HEK293T (cell line): ENCODE data around the gene ENG.
A peak's percentile ranks its signal among the peaks of the same experiment; 100 is the strongest.

Source experiments
- CTCF ChIA-PET: fragments of 350-600 bp; formaldehyde crosslinking; extraction: SDS; loops from one replicate; lab custom pipeline; 2021; ENCODE audit warnings: antibody characterized with exemption, inconsistent platforms; lab: Yijun Ruan, JAX
- POLR2A ChIA-PET: fragments of 350-600 bp; formaldehyde crosslinking; extraction: SDS; loops from one replicate; lab custom pipeline; 2020; ENCODE audit warnings: antibody characterized with exemption, inconsistent platforms; lab: Yijun Ruan, JAX
- DNase-seq: peaks from one replicate; pipeline ENCODE4 v3.0.0; 2012; ENCODE audit warnings: mixed read lengths; ENCODE audit errors: extremely low spot score
- ARNT ChIP-seq: fragments of 450-650 bp; IDR thresholded peaks from 2 replicates; pipeline ENCODE4 v1.6.1; 2017; ENCODE audit warnings: mild to moderate bottlenecking
- BHLHE40 ChIP-seq: fragments of 450-650 bp; IDR thresholded peaks from 2 replicates; pipeline ENCODE4 v1.6.1; 2016; ENCODE audit warnings: mild to moderate bottlenecking, moderate library complexity, borderline replicate concordance
- CTBP1 ChIP-seq: fragments of 450-650 bp; IDR thresholded peaks from 2 replicates; pipeline ENCODE4 v1.6.1; 2016; ENCODE audit warnings: borderline replicate concordance
- ELF4 ChIP-seq: fragments of 450-650 bp; IDR thresholded peaks from 2 replicates; pipeline ENCODE4 v1.6.1; 2017; ENCODE audit warnings: antibody characterized with exemption
- FOXA1 ChIP-seq: fragments of 450-650 bp; IDR thresholded peaks from 2 replicates; pipeline ENCODE4 v1.6.1; 2016; ENCODE audit warnings: mild to moderate bottlenecking
- FOXK2 ChIP-seq: fragments of 450-650 bp; IDR thresholded peaks from 2 replicates; pipeline ENCODE4 v1.6.1; 2016; ENCODE audit warnings: mild to moderate bottlenecking
- FOXM1 ChIP-seq: fragments of 450-650 bp; IDR thresholded peaks from 2 replicates; pipeline ENCODE4 v1.6.1; 2017; ENCODE audit warnings: mild to moderate bottlenecking, borderline replicate concordance
- HDGF ChIP-seq: fragments of 450-650 bp; IDR thresholded peaks from 2 replicates; pipeline ENCODE4 v1.6.1; 2017; ENCODE audit warnings: antibody characterized with exemption, borderline replicate concordance
- L3MBTL2 ChIP-seq: fragments of 450-650 bp; conservative IDR thresholded peaks from 2 replicates; pipeline ENCODE4 v1.6.1; 2016; ENCODE audit warnings: mild to moderate bottlenecking
- LEF1 ChIP-seq: fragments of 450-650 bp; IDR thresholded peaks from 2 replicates; pipeline ENCODE4 v1.6.1; 2017; ENCODE audit warnings: mild to moderate bottlenecking, borderline replicate concordance
- NFRKB ChIP-seq: fragments of 450-650 bp; IDR thresholded peaks from 2 replicates; pipeline ENCODE4 v1.6.1; 2016; ENCODE audit warnings: mild to moderate bottlenecking, moderate library complexity
- SP1 ChIP-seq: fragments of 450-650 bp; IDR thresholded peaks from 2 replicates; pipeline ENCODE4 v1.6.1; 2017
- SUZ12 ChIP-seq: fragments of 450-650 bp; IDR thresholded peaks from 2 replicates; pipeline ENCODE4 v1.6.1; 2016; ENCODE audit warnings: mild to moderate bottlenecking
- TARDBP ChIP-seq: fragments of 450-650 bp; IDR thresholded peaks from 2 replicates; pipeline ENCODE4 v1.6.1; 2016
- ZNF384 ChIP-seq: fragments of 450-650 bp; IDR thresholded peaks from 2 replicates; pipeline ENCODE4 v1.6.1; 2016
- TF ChIP-seq, protein P1 (sequence below): fragments of 450-650 bp; IDR thresholded peaks from 2 replicates; pipeline ENCODE4 v1.6.1; 2016

ENG gene

DNA sequence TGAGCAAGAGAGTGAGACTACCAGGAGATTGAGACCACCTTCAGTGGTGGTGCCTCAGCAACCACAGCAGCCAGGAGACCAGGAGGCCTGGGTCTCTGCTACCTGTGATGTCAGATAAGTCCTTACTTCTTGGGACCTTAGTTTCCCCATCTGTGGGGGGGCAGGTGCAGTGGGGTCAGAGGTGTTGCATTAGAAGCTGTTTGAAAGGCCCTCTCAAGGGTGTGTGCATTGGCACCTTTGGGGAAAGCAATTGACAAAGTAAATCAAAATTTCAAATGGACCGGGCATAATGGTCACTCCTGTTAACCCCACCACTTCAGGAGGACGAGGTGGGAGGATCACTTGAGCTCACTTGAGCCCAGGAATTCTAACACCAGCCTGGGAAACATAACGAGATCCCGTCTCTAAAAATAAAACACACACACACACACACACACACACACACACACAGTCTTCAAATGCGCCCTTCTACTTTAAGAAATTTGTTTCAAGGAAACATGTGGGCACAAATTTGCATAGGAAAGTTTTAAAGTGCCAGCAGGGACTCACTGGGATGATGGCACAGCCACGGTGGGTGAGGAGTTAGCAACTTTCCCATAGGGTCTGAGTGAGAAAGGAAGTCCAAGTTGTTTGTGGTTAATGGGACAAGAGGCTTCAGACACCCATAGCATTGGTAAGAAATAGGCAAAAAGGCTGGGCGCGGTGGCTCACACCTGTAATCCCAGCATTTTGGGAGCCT, 24.4 kb upstream of the ENG start:
- ChIA-PET CTCF (interaction anchor here (1.1 to 1.2 kb wide), 2 partner anchors 9 to 14 kb away, joined by 3 to 5 read pairs; no protein-coding TSS in a partner anchor), POLR2A (interaction anchor here (0.9 to 1.4 kb wide), 2 partner anchors 19 to 20 kb away, joined by 4 read pairs; no protein-coding TSS in a partner anchor)
- no peak for DNase-seq
- no peak for TF ChIP-seq SUZ12
- TF ChIP-seq ELF4, result no peak
- TF ChIP-seq, protein P1, sequence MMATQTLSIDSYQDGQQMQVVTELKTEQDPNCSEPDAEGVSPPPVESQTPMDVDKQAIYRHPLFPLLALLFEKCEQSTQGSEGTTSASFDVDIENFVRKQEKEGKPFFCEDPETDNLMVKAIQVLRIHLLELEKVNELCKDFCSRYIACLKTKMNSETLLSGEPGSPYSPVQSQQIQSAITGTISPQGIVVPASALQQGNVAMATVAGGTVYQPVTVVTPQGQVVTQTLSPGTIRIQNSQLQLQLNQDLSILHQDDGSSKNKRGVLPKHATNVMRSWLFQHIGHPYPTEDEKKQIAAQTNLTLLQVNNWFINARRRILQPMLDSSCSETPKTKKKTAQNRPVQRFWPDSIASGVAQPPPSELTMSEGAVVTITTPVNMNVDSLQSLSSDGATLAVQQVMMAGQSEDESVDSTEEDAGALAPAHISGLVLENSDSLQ, result no peak
- no peak for TF ChIP-seq ARNT
- no peak for TF ChIP-seq LEF1
- TF ChIP-seq SP1, result no peak
- no peak for TF ChIP-seq ZNF384

DNA sequence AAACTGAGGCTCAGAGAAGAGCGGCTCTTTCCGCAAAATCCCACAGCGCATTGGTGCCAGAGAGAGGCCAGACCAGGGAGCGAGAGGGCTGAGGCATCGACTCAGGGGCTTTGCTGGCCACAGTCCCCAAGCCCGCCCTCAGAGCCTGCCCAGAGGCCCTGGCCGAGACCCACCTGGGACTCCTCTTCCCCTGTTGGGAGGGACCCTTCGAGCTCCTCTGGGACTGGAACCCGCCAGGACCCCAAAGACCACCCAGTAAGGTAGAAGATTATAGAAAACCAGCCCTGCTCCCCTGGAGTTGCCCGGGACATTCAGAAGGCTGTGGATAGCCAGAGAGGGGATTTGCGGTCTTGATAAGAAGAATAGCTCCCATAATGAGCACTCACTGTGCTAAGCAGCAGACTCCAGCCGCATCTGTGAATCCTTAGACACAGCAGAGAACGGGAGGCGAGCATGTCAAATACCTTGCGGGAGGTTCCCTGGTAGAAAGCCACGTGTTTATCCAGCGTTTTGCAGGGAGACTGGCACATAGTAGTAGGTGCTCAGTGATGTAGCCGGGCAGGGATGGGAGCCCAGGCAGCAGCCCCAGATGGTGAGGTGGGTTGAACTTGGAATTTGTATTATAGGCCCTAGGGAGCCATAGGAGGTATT, 23.7 kb upstream of the ENG start:
- POLR2A ChIA-PET, result interaction anchor here (0.9 to 1.7 kb wide), 3 partner anchors 19 to 39 kb away, joined by 4 to 6 read pairs (median 4); partner anchors contain the start of gene ST6GALNAC4
- no peak for DNase-seq
- CTCF ChIA-PET, result interaction anchor here (1.1 to 1.2 kb wide), 2 partner anchors 8 to 15 kb away, joined by 3 to 5 read pairs; no protein-coding TSS in a partner anchor
- TF ChIP-seq NFRKB, result no peak
- TF ChIP-seq ELF4, result no peak

DNA sequence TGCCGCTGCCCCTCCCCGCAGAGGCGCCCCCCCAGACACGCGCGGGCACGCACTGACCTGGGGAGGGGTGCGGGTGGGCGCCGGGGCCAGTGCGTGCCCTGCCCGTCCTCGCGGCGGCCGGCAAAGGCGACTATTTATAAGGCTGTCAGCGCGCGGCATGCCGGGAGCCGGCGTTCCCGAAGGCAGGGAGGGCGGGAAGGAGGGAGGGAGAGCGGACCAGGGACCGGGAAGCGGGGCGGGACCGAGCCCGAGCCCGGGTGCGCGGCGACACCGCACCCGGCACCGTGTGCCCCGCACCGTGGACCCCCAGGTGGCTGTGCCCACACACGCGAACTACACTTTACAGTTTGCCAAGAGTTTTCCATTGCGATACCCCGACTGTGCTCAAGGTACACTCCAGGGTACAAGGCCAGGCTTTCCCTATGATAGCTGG, 23.1 kb upstream of the ENG start, which contains the start of gene AK1:
Gene AK1, minus strand, starts transcription at position 110 of the 433 bp plus-strand sequence. CDS start 3,058 bp downstream, outside the sequence.
- ChIA-PET CTCF (interaction anchor here (1.1 to 1.2 kb wide), 2 partner anchors 8 to 16 kb away, joined by 3 to 5 read pairs; no protein-coding TSS in a partner anchor), POLR2A (interaction anchor here (0.9 to 1.7 kb wide), 2 partner anchors 20 to 39 kb away, joined by 4 to 6 read pairs; partner anchors contain the start of gene ST6GALNAC4)
- DNase-seq, result peak; percentile 74
- TF ChIP-seq, protein P1, result no peak
- TF ChIP-seq FOXA1, result no peak
- no peak for TF ChIP-seq BHLHE40
- TF ChIP-seq ZNF384, result no peak
- TF ChIP-seq LEF1, result no peak
- no peak for TF ChIP-seq SUZ12
- no peak; the same call in 1 of the 2 replicates for TF ChIP-seq L3MBTL2
- TF ChIP-seq ELF4, result no peak
- no peak for TF ChIP-seq FOXK2
- no peak for TF ChIP-seq HDGF
- TF ChIP-seq CTBP1, result no peak
- TF ChIP-seq SP1, result no peak
- TF ChIP-seq FOXM1, result no peak
- no peak for TF ChIP-seq TARDBP
- no peak for TF ChIP-seq NFRKB
- TF ChIP-seq ARNT, result no peak

DNA sequence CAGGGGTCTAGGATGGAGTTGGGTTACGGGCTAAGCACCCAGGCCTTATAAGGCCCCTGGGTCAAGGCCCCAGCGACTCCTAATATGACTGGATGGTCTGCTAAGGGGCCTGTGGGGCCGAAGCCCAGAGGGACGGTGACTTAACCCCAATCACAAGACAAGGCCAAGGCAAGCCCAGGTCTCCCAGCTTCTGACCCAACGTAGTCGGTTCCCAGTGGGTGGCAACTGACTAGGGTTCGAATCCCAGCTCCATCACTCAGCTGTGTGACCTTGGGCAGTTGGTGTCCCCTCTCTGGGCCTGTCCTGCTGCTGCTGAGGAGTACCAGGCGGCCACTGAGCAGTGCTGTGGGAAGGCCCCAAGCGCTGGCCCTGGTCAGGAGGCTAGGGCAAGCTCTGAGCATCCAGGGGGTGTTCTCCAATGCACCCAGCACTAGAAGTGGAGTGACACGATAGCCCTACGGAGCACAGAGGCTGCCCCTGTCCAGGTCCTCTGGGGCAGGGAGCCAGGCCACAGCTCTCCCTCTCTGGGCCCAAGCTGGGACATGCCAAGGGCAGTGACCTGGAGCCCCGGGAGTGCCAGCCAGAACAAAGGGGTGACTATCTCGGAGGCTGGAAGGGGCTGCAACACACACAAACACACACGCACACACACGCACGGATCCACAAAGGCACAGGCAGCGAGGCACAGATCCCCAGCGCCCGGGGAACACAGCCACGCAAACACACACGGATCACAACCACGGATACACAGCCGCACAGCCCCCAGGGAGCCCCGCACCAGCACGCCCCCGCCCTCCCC, 22.5 kb upstream of the ENG start:
- ChIA-PET POLR2A (interaction anchor here (1.1 to 1.7 kb wide), 2 partner anchors 20 to 40 kb away, joined by 3 to 6 read pairs; partner anchors contain the start of gene ST6GALNAC4), CTCF (no interaction called here)
- DNase-seq, result no peak
- no peak for TF ChIP-seq ARNT
- TF ChIP-seq, protein P1, result no peak
- TF ChIP-seq FOXM1, result no peak
- TF ChIP-seq FOXK2, result no peak
- no peak for TF ChIP-seq ELF4
- TF ChIP-seq SP1, result no peak
- no peak for TF ChIP-seq ZNF384
- TF ChIP-seq LEF1, result no peak
- TF ChIP-seq TARDBP, result no peak

DNA sequence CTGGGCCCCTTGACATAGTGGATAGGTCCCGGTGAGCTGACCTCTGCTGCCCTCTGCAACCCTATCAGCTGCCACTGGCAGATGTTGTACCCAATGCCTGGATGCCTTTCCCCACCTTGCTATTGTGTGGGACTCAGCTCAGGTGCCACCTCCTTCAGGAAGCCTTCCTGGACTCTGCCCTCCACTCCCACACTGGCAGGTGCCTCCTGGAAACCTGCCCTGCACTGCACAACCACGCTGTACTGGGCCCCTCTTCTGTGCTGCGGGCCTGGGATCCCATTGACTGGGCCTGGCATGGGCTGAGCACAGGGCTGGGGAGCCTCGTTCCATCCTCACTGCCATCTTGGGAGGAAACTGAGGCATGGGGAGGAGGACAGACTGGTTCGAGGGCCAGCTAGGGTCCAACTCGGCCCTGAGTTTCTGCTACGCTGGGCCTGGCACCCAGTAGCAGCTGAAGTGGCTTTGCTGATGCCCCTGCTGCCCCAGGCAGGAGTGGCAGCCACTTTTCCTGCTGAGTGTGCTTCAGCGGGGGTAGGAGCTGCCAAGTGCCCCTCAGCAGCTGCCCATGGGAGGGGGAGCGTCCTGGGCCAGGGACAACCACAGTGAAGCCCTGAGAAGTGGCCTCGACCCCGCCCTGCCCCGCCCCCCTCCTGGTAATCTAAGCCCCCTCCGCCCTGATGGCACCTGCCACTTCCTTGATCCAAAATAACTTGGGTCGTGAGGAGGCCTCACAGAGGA, 21.7 kb upstream of the ENG start:
- ChIA-PET CTCF (no interaction called here), POLR2A (interaction anchor here (1.1 kb wide), 1 partner anchor 21 kb away, joined by 3 read pairs; no protein-coding TSS in a partner anchor)
- TF ChIP-seq ELF4 (no peak), NFRKB (no peak), FOXK2 (no peak)
- DNase-seq, result no peak
